Naive thymus-derived CD4-positive, alpha-beta T cell (primary cell): Measurements from ENCODE around the gene TECPR2. TPM values are rescaled to one million over a fixed set of nuclear protein-coding genes. Genes with fewer than 3 reads are reported as not detected.

Source experiments
- ATAC-seq: fragments of 150-1000 bp; cut with Tn5 transposase; 2 replicates; pipeline ENCODE4 v1.10.0; 2021; ENCODE audit warnings: mild to moderate bottlenecking, moderate library complexity
- CTCF ChIA-PET: fragments of 350-600 bp; sonication (Branson Sonifier 250); formaldehyde crosslinking; loops from one replicate; lab custom pipeline; 2021; ENCODE audit warnings: antibody characterized with exemption; lab: Charles Lee
- POLR2A ChIA-PET: fragments of 350-600 bp; sonication (Branson Sonifier 250); formaldehyde crosslinking; loops from one replicate; lab custom pipeline; 2021; ENCODE audit warnings: antibody characterized with exemption, inconsistent platforms; lab: Charles Lee
- DNase-seq, 9 donors: peaks; one replicate each; pipeline versions ENCODE4 v3.0.0 to v3.0.0-alpha.2; 2020 to 2022; ENCODE audit warnings: mixed read lengths in 1 of 9
- H3K27ac ChIP-seq: one replicate; pipeline ENCODE4 v1.7.0; 2013; ENCODE audit warnings: mild to moderate bottlenecking, low read depth, low read length, moderate library complexity
- H3K27me3 ChIP-seq, 2 donors: one replicate each; pipeline ENCODE4 v1.7.0; 2013; ENCODE audit warnings: low read length in 2 of 2, mild to moderate bottlenecking in 2 of 2, moderate library complexity in 2 of 2; ENCODE audit not compliant: control insufficient read depth in 2 of 2, insufficient read depth in 2 of 2
- H3K36me3 ChIP-seq, 3 experiments: 1 replicate in 2 of 3; 2 replicates in 1 of 3; pipeline ENCODE4 v1.7.0; 2013; ENCODE audit warnings: low read length in 3 of 3, mild to moderate bottlenecking in 3 of 3, moderate library complexity in 1 of 3; ENCODE audit not compliant: insufficient read depth in 3 of 3, control insufficient read depth in 2 of 3
- H3K4me1 ChIP-seq, 2 donors: one replicate each; pipeline ENCODE4 v1.7.0; 2013; ENCODE audit warnings: low read length in 2 of 2, mild to moderate bottlenecking in 2 of 2, moderate library complexity in 1 of 2; ENCODE audit not compliant: control insufficient read depth in 2 of 2, insufficient read depth in 2 of 2
- H3K4me3 ChIP-seq: 2 replicates; pipeline ENCODE4 v1.7.0; 2013; ENCODE audit warnings: mild to moderate bottlenecking, low read length
- H3K9me3 ChIP-seq, 3 experiments: 1 replicate in 2 of 3; 2 replicates in 1 of 3; pipeline ENCODE4 v1.7.0; 2013; ENCODE audit warnings: low read length in 3 of 3; ENCODE audit not compliant: control insufficient read depth in 2 of 3
- H3K27ac Mint-ChIP-seq, 9 donors: one replicate each; pipeline ENCODE4 v1.8.0; 2020 to 2022; ENCODE audit warnings: mixed read lengths in 9 of 9, mild to moderate bottlenecking in 8 of 9, moderate library complexity in 5 of 9, inconsistent platforms in 2 of 9
- H3K27me3 Mint-ChIP-seq, 5 donors: one replicate each; pipeline ENCODE4 v1.8.0; 2021 to 2022; ENCODE audit warnings: mixed read lengths in 5 of 5, mild to moderate bottlenecking in 1 of 5
- H3K36me3 Mint-ChIP-seq, 5 donors: one replicate each; pipeline ENCODE4 v1.8.0; 2020 to 2022; ENCODE audit warnings: mixed read lengths in 5 of 5, mild to moderate bottlenecking in 3 of 5, inconsistent platforms in 1 of 5
- H3K4me1 Mint-ChIP-seq, 7 donors: one replicate each; pipeline ENCODE4 v1.8.0; 2020 to 2022; ENCODE audit warnings: mixed read lengths in 7 of 7, mild to moderate bottlenecking in 3 of 7, inconsistent platforms in 1 of 7
- H3K4me3 Mint-ChIP-seq, 10 donors: one replicate each; pipeline ENCODE4 v1.8.0; 2020 to 2022; ENCODE audit warnings: mild to moderate bottlenecking in 10 of 10, mixed read lengths in 10 of 10, moderate library complexity in 6 of 10, inconsistent platforms in 2 of 10
- H3K9me3 Mint-ChIP-seq, 11 donors: one replicate each; pipeline ENCODE4 v1.8.0; 2020 to 2022; ENCODE audit warnings: mixed read lengths in 11 of 11, mild to moderate bottlenecking in 4 of 11, inconsistent platforms in 1 of 11, moderate library complexity in 1 of 11
- intact Hi-C, 2 donors: fragments of 100-400 bp; cut with micrococcal nuclease; formaldehyde crosslinking; loops; one replicate each; pipeline ENCODE4 v1.15.1; 2023
- polyA plus RNA-seq, 2 donors: library from polyadenylated mRNA; unstranded; fragments of 300-500 nt; fragmentation: Illumina TruSeq; gene quantifications; one replicate each; pipeline ENCODE4 v1.2.3, GENCODE V29; 2021
- total RNA-seq, 6 experiments: library from RNA in 5 of 6; stranded (reverse) in 5 of 6; gene quantifications; 1 replicate in 5 of 6; 2 replicates in 1 of 6; pipeline ENCODE4 v1.2.3 and lab custom pipeline; 2021 to 2026

TECPR2 gene
- total and polyA plus RNA-seq, 7 experiments from 2014 or later = 5.2 to 12.9 (median 10.0) TPM

GRCh38 chr14:102486513-102487203, 123.9 kb downstream of the TECPR2 start:
- Mint-ChIP-seq H3K4me1 (peaks cover 0 to 3% (median 0%) of the 10 kb centered on the region in 7 donors), H3K4me3 (no peak overlapping the region), H3K27me3 (no peaks in the 10 kb centered on the region), H3K27ac (peak overlapping the region in 1 of 9 donors; percentile 24), H3K36me3 (peaks cover 5 to 32% (median 17%) of the 10 kb centered on the region in 5 donors), H3K9me3 (peaks cover 0 to 15% (median 5%) of the 10 kb centered on the region in 11 donors)
- DNase-seq (no peak), ATAC-seq (no peak)
- ChIA-PET CTCF (no interaction called here), POLR2A (interaction anchor here (0.5 kb wide), 1 partner anchor 1687 kb away, joined by 3 read pairs; no protein-coding TSS in a partner anchor)
- H3K4me1 ChIP-seq = no peaks in the 10 kb centered on the region
- H3K27ac ChIP-seq = no peak overlapping the region
- H3K27me3 ChIP-seq = no peaks in the 10 kb centered on the region
- H3K4me3 ChIP-seq = no peak overlapping the region
- intact Hi-C loops = no loop called here
- H3K36me3 ChIP-seq = no peaks in the 10 kb centered on the region
- H3K9me3 ChIP-seq = no peaks in the 10 kb centered on the region

GRCh38 chr14:102487204-102487577, 124.5 kb downstream of the TECPR2 start:
- Histone ChIP-seq H3K36me3 (no peaks in the 10 kb centered on the region), H3K27ac (no peak overlapping the region), H3K27me3 (no peaks in the 10 kb centered on the region), H3K4me3 (no peak overlapping the region), H3K4me1 (no peaks in the 10 kb centered on the region), H3K9me3 (no peaks in the 10 kb centered on the region)
- Mint-ChIP-seq H3K36me3 (peaks cover 5 to 28% (median 15%) of the 10 kb centered on the region in 5 donors), H3K27ac (no peak overlapping the region), H3K9me3 (peaks cover 0 to 13% (median 4%) of the 10 kb centered on the region in 11 donors), H3K4me1 (peaks cover 0 to 3% (median 0%) of the 10 kb centered on the region in 7 donors), H3K27me3 (no peaks in the 10 kb centered on the region), H3K4me3 (no peak overlapping the region)
- intact Hi-C loops = no loop called here
- ATAC-seq = no peak
- DNase-seq = no peak
- CTCF ChIA-PET = no interaction called here
- POLR2A ChIA-PET = no interaction called here

DNA sequence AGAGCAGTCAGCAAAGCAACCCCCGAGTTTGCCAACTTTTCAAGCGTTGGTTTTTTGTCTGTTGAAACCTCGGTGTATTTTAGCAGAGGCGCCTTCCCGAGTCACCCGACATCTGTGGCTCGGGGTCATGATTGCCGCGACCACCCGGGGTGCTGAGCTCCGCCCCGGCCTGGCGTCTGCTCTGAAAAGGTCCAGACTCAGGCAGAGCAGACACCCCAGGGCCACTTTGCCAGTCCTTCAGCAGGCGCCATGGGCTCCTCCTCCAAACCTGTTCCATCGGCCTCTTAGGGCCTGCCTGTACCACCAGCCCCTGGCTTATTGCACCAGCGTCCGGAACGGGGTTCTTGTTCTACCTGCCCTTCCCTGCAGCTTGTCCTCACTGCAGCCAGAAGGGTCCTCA, 127.7 kb downstream of the TECPR2 start:
- no peaks in the 10 kb centered on the region for H3K4me1 Mint-ChIP-seq
- H3K36me3 ChIP-seq = no peaks in the 10 kb centered on the region
- H3K4me3 ChIP-seq = no peak overlapping the region
- H3K27ac Mint-ChIP-seq = no peak overlapping the region
- H3K27me3 Mint-ChIP-seq = no peaks in the 10 kb centered on the region
- no peaks in the 10 kb centered on the region for H3K9me3 ChIP-seq
- no peak for DNase-seq
- intact Hi-C loops = no loop called here
- H3K9me3 Mint-ChIP-seq = no peaks in the 10 kb centered on the region
- no peak for ATAC-seq
- no peaks in the 10 kb centered on the region for H3K27me3 ChIP-seq
- no peak overlapping the region for H3K4me3 Mint-ChIP-seq
- peaks cover 0 to 8% (median under 1%) of the 10 kb centered on the region in 5 donors for H3K36me3 Mint-ChIP-seq
- H3K27ac ChIP-seq = no peak overlapping the region
- H3K4me1 ChIP-seq = no peaks in the 10 kb centered on the region
- POLR2A ChIA-PET = no interaction called here
- CTCF ChIA-PET = no interaction called here

GRCh38 chr14:102491366-102491765, 128.6 kb downstream of the TECPR2 start:
- ChIA-PET POLR2A (no interaction called here), CTCF (no interaction called here)
- Mint-ChIP-seq H3K27me3 (no peaks in the 10 kb centered on the region), H3K4me1 (no peaks in the 10 kb centered on the region), H3K4me3 (no peak overlapping the region), H3K9me3 (peaks cover 0 to 1% (median 0%) of the 10 kb centered on the region in 11 donors), H3K27ac (no peak overlapping the region), H3K36me3 (peaks cover 0 to 6% (median 0%) of the 10 kb centered on the region in 5 donors)
- H3K36me3 ChIP-seq = no peaks in the 10 kb centered on the region
- DNase-seq (no peak), ATAC-seq (no peak)
- H3K4me3 ChIP-seq = no peak overlapping the region
- H3K27ac ChIP-seq = no peak overlapping the region
- H3K4me1 ChIP-seq = no peaks in the 10 kb centered on the region
- no peaks in the 10 kb centered on the region for H3K27me3 ChIP-seq
- intact Hi-C loops = no loop called here
- H3K9me3 ChIP-seq = no peaks in the 10 kb centered on the region

DNA sequence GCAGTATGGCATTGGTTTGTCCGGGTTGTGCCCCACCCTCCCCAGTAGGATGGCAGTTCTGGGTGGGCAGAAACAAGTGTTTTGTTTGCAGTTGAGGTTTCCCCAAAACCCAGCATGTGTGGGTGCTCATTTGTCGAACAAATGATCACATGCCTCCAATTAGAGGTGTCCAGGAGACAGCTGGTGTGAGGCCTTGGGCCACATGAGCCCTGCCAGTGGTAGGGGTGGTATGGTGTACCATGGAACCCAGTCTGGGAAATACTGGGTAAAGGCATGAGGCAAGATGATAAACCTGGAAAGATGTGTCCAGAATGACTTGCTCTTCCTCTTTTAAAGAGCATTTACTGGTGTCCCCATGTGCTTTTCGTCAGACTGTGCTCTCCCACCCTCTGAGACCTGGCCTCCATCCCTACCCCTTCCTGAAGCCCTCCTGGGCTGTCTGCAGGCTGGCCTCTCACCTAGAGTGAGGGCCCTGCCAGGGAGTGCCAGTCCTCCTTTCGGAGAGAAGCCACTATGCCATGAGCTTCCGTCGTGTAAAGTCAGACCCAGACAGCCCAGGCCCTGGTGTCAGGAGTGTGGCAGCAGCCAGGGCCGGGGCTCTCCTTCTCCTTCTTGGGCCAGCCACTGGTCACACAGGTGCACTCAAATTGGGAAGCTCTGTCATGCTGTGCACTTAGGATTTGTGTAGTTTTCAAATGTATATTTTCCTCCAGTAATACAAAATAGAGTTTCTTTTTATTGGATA, 129.2 kb downstream of the TECPR2 start:
- Histone ChIP-seq H3K36me3 (peaks cover 0 to 5% (median 0%) of the 10 kb centered on the region in 3 experiments), H3K4me3 (no peak overlapping the region), H3K27ac (no peak overlapping the region), H3K27me3 (no peaks in the 10 kb centered on the region), H3K4me1 (no peaks in the 10 kb centered on the region), H3K9me3 (no peaks in the 10 kb centered on the region)
- Mint-ChIP-seq H3K36me3 (peaks cover 0 to 3% (median 0%) of the 10 kb centered on the region in 5 donors), H3K4me1 (no peaks in the 10 kb centered on the region), H3K9me3 (peaks cover 0 to 1% (median 0%) of the 10 kb centered on the region in 11 donors), H3K27ac (peak overlapping the region in 2 of 9 donors; percentile 32 to 57), H3K4me3 (no peak overlapping the region), H3K27me3 (no peaks in the 10 kb centered on the region)
- ChIA-PET CTCF (no interaction called here), POLR2A (no interaction called here)
- no peak for ATAC-seq
- DNase-seq = no peak
- intact Hi-C loops = no loop called here

GRCh38 chr14:102492531-102492910, 129.8 kb downstream of the TECPR2 start:
- Mint-ChIP-seq H3K36me3 (peaks cover 0 to 3% (median 0%) of the 10 kb centered on the region in 5 donors), H3K4me3 (no peak overlapping the region), H3K4me1 (no peaks in the 10 kb centered on the region), H3K9me3 (peaks cover 0 to 1% (median 0%) of the 10 kb centered on the region in 11 donors), H3K27ac (no peak overlapping the region), H3K27me3 (no peaks in the 10 kb centered on the region)
- ATAC-seq = no peak
- Histone ChIP-seq H3K36me3 (peaks cover 0 to 11% (median 0%) of the 10 kb centered on the region in 3 experiments), H3K27ac (no peak overlapping the region), H3K27me3 (no peaks in the 10 kb centered on the region), H3K9me3 (no peaks in the 10 kb centered on the region), H3K4me3 (no peak overlapping the region), H3K4me1 (no peaks in the 10 kb centered on the region)
- no peak for DNase-seq
- CTCF ChIA-PET = no interaction called here
- intact Hi-C loops = no loop called here
- POLR2A ChIA-PET = no interaction called here
